Activated T-cell treated with anti-CD3 and anti-CD28 coated beads for 48 hours (primary cell): ENCODE data around the gene USP10.
"Not testable (repeated sequence)": the region's sequence is repeated elsewhere in the genome, so short reads cannot be mapped to it uniquely, and the experiment has no call there.

ENCODE experiments used
- DNase-seq: peaks from one replicate; pipeline ENCODE4 v3.0.0-alpha.2; 2020; ENCODE audit warnings: low read depth

The USP10 gene

GRCh38 chr16:84726669-84727467 is 27.1 kb downstream of the USP10 start:
- DNase-seq: no peak

DNA sequence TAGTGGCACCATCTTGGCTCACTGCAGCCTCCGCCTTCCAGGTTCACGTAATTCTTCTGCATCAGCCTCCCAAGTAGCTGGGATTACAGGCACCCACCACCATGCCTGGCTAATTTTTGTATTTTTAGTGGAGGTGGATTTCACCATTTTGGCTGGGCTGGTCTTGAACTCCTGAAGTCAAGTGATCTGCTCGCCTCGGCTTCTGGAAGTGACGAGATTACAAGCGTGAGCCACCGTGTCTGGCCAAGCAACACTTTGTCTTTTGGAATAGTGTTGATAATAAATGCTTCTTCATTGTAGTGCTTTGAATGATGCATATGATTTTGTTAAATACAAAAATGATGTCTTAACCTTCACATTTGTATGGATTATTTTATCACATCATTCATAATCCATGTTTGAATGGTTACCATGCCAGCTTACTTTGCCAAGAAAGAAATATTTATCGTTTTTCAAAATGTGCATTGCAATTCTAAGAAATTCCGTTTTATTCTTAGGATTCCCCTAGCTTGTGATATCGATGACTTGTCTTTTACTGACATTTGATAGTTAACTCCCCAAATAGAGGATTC is 29.1 kb downstream of the USP10 start:
- no peak for DNase-seq

DNA sequence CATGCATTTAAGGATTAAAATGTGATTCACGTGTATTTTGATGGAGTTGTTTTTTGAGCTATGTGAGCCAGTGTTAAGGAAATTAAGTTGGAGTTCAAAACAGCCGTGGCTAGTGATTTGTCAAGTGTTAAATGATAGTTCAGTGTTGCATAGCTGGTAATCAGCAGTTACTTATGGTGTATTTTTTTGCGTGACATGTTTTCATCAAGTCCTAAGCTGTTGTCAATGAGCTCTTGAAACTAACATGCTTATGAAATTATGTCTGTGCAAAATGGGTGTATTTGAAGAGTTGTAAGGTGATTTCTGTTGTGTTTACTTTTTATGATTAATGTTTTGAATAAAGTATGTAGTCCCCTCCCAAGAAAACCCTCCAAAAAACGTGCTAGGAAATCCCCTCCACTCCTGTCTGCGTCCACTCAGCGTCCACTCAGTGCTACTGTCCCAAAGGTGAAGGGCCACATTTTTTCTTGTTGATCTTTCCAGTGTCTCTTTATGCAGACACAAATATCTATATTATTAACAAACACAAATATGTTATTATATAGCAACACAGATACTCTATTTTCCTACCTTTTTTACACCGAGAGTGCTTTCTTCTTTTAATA is 30.0 kb downstream of the USP10 start:
- no peak for DNase-seq

DNA sequence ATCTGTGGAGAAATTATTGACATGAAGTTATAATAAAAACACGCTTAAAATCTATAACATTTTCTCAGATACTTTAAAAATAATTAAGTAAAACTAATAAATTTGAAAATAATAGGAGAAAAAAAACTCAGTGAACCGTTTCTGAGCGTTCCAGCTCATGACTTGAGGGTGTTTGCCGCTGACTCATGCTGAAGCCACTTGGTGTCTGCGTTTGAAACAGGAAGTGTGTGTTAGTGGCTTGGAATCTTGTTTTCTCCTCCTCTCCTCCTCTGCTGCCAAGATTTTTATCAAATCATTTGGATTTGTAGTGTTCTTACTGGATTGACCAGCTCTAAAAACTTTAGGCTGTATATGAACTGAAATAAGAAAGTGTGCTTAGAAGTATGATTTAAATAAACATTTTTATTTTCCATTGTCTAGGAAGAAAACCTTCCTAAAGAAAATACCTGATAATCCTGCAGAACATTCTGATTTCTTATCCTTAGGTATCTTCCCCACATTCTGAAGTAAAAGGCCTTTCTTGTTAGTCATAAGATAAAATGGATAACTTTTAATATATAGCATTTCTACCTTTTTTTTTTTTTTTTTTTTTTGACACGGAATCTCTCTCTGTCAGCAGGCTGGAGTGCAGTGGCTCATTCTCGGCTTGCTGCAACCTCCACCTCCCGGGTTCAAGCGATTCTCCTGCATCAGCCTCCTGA is 30.8 kb downstream of the USP10 start:
- DNase-seq: no peak

- not testable (repeated sequence) for DNase-seq
These were observed 32.5 kb downstream of the USP10 start for GRCh38 chr16:84732332-84732673.

DNA sequence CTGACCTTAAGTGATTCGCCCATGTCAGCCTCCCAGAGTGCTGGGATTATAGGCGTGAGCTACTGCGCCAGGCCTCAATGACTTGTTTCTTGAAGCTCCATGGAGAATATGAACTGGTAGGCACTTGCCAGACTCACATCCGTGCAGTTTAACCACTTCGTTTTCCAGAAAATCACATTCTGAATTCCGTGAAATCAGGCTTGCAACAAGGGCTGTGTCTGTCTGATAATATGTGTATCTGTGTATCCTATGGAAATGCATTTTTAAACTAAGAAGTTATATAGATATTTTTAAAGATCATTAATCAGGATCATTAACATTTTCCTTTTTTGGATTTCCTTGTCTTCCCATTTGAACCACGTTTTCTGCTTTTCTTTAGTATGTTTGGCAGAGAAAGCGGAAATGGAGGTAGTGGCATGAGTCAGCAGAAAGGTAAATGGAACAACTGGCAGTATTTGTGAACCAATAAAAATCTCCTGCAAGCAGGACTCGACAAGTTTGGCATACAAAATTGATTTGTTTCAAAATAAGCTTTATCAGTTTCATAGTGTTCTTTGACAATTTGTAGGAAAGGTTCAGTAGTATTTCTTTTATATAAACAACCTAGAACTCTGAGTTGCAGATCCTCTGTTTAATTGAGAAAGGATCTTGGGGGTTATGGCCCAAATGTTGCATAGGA is 33.0 kb downstream of the USP10 start:
- DNase-seq: no peak

DNA sequence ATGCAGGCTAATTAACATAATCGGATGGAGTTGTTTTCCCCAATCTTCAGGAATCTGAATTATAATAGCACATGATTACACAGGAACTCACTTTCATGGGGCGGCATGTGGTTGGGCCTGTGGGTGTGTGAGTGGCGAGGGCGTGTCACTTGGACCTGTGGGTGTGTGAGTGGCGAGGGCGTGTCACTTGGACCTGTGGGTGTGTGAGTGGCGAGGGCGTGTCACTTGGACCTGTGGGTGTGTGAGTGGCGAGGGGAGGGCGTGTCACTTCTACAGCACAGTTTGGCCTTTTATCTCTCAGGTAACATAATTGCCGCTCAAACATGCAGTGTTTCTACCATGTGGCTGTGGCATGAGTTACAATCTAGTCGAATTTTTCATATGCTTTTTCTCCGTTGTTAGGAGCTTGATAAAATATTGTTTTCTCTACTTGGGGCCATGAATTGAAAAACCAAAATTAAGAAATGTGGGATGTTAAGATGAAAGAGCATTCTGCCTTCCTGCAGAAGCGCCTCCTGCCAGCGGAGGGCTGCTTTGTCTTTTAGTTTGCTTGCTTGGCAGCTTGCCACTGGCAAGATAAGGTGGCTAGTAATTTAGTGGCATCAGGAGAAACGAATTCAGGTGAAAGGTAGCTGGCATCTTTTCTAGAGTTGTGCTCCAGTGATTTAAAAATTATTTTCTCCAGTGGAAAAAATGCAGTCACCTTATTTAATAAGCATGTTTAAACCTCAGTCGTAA is 36.2 kb downstream of the USP10 start:
- DNase-seq: no peak

DNA sequence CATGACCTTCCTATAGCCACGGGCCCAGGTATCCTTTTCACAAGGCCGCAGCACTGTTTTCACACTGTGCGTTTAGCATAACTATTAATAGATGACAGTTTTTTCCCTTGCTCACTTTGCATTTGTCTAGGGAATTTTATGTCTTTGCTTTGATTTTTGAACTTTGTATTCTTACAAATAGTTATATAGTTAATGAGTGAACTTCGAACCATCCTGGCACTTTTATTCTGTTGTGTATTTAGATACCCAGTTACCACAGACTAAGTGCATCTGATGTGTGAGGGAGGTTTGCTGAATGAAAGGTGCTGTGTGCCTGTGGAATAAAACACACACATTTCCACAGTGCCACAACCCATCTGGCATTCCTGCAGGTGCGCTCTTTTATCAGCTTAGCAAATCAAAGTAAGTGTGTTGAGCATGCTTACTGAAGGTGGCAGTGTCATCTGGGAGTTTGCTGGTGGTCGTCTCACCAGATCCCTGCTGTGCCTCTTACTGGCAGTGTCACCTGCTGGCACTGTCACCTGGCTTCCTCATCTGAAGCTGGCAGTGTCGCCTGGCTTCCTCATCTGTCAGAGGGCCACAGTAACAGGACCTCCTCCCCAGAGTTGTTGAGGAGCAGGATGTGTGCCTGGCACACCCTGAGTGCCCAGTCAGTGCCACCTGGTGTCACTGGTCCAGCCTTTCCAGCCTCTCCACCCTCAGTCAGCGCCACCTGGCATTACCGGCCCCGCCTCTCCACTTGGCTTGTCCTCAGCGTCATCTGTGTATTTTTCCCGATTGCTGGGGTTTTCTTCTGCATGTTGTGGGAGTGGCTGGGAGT is 37.6 kb downstream of the USP10 start:
- no peak for DNase-seq

DNA sequence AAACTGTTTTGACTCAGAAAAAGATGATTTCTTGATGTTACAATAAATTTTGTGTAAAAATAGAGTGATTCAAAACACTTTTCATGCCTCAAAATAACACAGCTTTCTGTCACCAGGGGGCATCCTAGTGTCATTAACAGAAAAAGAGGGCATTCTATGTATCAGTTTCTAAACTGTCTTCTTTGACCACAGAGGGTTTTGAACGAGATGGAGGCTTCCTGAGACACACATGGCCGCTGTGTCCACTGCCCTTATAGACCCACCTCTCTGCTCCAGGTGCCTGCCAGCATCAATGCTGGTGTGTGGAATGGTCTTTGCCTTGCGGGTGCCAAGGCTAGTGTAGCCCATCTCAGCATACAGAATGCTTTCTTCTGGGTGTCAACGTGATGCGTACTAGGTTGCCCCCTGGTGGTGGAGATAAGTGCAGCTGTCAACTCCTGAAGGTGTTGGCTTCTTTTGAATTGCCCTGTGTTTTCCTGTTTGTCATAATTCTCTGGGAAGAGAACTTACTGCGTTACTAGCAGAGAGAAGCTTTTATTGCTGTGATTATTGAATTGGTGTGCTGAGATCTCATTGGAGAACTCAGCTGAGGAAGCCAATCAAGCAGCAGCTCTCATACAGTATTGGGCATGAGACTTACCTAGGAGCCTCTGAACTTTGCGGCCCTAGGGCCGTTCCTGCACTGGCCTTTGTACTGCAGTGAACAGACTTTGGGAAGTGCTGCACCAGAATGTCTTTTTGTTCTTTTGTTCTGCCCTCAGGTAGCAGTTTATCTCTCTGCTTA is 38.6 kb downstream of the USP10 start:
- DNase-seq: peak; percentile 60

DNA sequence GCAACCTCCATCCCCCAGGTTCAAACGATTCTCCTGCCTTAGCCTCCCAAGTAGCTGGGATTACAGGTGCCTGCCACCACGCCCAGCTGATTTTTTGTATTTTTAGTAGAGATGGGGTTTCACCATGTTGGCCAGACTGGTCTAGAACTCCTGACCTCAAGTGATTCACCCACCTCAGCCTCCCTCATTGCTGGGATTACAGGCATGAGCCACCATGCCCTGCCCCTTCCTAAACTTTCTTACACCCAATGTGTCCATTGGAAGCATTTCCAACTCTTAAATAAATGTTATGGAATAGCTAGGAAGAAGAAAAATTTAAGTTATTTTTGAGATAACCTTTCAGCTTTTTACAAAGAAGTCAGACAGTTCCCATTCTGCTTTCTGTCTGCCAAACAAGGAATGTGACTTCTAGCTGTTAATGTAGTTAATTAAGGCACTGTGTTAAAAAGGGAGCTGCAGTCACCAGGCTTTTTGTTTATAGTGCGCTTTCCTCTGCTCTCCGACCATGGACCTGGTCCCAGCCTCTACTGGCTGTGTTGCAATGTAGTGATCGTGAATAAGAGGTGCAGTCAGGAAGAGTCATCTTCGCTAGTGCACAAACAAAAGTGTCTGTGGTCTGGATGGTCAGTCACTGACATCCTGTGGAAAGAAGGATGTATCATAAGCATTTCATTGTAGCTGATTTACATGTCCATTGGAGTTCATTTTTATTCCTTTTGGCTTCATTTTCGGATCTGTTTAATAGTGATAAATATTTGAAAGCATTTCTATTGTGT is 39.7 kb downstream of the USP10 start:
- no peak for DNase-seq

DNA sequence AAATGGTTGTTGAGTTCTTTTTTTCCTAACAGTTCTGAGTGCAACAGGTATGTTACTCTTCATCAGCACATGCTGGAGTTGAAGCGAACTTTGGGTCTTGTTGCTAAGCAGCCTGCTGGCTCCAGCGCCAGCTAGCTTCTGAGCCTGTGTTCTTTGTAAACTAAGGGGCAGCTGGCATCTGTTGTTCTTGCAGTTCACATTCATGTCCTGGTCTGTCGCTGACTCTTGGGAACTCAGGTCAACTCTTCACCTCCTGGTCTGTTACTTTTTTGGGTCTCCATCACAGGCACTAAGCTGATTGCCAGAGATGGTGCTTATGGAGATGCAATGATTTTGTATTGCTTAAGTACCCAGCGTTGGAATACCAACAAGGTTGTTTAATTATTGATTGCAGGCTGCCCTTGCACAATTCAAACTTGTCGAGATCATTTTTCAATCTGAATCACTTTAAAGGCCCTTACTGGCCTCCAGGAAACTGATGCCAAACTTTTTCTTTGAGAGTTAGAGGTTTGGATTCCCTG is 40.9 kb downstream of the USP10 start:
- DNase-seq: no peak

- no peak for DNase-seq
These were observed 41.6 kb downstream of the USP10 start for GRCh38 chr16:84741340-84741830.

- no peak for DNase-seq
These were observed 42.9 kb downstream of the USP10 start for GRCh38 chr16:84742641-84743092.

DNA sequence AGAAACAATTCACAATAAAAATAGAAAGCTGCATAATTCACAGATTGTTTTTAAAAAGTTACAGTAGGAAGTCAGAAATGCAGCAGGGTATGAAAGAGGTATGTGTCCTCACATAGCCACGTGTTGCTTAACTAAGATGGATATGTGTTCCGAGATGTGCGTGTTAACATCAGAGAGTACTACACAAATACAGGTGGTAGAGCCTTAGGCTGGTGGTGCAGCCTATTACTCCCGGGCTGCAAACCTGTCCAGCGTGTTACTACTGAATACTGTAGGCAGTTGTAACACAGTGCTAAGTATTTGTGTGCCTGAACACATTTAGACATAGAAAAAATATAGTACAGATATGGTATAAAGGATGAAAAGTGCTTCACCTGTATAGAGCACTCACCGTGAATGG is 46.4 kb downstream of the USP10 start:
- DNase-seq: no peak

DNA sequence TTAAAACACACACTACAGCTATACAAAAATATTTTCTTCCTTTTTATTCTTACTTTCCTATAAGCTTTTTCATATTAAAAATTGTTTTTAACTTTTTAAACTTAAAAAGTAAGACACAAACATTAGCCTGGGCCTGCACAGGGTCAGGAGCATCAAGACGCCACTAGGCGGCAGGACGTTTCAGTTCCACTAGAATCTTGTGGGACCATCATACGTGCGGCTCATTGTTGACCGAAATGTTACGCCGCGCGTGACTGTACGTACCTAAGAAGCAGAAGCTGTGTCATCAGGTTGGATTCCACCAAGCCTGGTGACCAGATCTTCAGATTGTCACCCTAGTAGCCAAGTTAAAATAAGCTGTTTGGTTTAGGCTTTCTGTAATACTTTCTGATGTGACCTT is 47.1 kb downstream of the USP10 start:
- DNase-seq: no peak

DNA sequence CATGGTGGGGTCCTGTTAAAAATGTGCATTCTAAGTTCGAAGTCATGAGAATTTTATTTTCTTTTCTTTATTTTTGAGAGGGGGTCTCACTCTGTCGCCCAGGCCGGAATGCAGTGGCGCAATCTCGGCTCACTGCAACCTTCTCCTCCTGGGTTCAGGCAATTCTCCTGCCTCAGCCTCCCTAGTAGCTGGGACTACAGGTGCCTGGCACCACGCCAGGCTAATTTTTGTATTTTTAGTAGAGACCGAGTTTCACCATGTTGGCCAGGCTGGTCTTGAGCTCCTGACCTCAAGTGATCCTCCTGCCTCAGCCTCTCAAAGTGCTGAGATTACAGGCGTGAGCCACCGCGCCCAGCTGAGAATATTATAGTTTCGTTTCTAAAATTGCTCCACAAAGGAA is 48.4 kb downstream of the USP10 start:
- not testable (repeated sequence) for DNase-seq

GRCh38 chr16:84749072-84749471 is 49.3 kb downstream of the USP10 start:
- DNase-seq: no peak

DNA sequence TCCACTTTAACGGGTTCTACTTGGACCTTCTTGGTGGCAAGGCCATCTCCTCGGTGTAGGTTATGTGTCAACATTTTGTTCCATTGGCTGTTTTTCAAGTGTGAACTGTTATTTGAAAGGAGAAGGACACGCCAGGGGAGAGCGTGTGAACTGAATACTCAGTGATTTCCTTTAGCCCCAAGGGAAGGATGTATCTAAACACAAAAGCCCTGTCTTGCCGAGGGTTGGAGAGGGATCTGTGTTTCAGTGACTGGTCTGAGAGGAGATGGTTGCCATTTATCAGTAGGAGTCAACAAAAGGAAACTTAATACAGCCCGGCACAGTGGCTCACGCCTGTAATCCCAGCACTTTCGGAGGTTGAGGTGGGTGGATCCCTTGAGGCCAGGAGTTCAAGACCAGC is 50.0 kb downstream of the USP10 start:
- no peak for DNase-seq

DNA sequence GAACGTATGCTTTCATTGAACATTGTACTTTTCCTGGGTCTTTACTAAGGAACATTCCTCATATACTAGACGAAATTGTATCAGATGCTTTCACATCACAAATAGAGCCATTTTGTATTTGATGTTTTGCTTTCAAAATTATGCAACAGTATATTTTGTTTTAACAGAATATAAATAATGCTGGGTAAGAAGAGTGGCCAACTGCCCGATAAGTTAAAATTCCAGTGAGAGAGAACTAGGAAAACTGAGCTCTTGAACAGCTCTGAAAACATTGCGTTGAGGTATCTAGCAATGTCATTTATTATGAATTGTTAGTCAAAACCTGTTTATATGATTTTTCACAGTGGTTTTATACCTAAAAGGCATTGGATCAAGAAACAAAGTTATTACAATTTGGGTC is 50.8 kb downstream of the USP10 start:
- DNase-seq: no peak
